G401 (cell line): ENCODE measurements around the gene GPR137C. TPM values are rescaled to one million over a fixed set of nuclear protein-coding genes. Genes with fewer than 3 reads are reported as not detected.

Experiments
- DNase-seq: peaks from one replicate; pipeline ENCODE4 v3.0.0-alpha.2; 2015; ENCODE audit warnings: low spot score
- in situ Hi-C: cut with HindIII; loops from 2 replicates; pipeline ENCODE4 v1.10.0; 2016; ENCODE audit warnings: low sequenced_read_pairs, mixed read lengths
- total RNA-seq: library from RNA; depleted of rRNA; stranded (reverse); fragments of >200 nt; shearing (Covaris generic); gene quantifications from 2 replicates; pipeline ENCODE4 v1.2.3, GENCODE V29; 2014; rRNA removed

GPR137C gene
- total RNA-seq, 1 experiment from 2014 or later: 7.8 TPM

GRCh38 chr14:52650774-52651173 lies 98.1 kb downstream of the GPR137C start:
- in situ Hi-C loops: no loop called here
- DNase-seq: no peak

- no peak for DNase-seq
Measured at GRCh38 chr14:52656905-52657304, 104.3 kb downstream of the GPR137C start.

DNA sequence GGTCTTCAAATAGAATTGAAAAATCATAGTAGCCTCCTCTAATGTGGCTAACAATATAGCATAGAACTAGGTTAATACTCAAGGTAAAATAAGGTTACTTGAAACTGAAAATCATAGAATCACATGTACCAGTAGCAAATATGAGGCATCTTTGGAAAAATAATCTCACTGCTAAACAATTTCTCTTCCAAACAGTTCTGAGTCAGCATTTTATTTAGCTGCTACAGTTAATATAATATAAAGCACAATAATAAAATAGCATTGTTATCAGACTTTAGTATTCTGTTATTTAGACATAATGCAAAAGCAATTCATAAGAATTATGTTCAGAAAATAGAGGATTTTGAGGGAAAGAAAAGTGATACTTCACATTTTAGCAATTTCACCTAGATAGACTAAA lies 107.7 kb downstream of the GPR137C start:
- DNase-seq: no peak

More at GRCh38 chr14:52656905-52657304, 104.3 kb downstream of the GPR137C start:
- in situ Hi-C loops: no loop called here

GRCh38 chr14:52660832-52661231 lies 108.2 kb downstream of the GPR137C start:
- no peak for DNase-seq
- in situ Hi-C loops: no loop called here

More for the DNA sequence above, 107.7 kb downstream of the GPR137C start:
- in situ Hi-C loops: no loop called here

DNA sequence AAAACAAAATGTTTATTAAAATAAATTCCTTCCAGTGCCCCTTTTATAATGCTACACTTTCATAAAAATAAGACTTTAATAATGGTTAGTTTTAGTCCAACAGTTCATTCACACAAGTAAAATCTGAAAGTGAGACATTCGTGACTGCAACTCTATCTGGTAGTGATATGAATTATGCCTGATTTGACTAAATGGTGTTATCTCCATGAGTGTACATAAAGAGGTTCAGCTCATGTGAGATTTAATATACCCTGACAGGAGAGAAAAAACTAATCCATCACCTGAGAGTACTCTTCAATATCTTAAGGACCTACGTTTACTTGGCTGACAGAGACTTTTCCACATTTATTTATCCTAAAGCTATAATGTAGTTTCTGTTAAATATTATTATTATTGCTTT lies 108.7 kb downstream of the GPR137C start:
- no peak for DNase-seq
- in situ Hi-C loops: no loop called here

- in situ Hi-C loops: no loop called here
- no peak for DNase-seq
Measured at GRCh38 chr14:52663850-52664249, 111.2 kb downstream of the GPR137C start.

- DNase-seq: no peak
- in situ Hi-C loops: no loop called here
Measured at GRCh38 chr14:52678591-52678990, 126.0 kb downstream of the GPR137C start.

DNA sequence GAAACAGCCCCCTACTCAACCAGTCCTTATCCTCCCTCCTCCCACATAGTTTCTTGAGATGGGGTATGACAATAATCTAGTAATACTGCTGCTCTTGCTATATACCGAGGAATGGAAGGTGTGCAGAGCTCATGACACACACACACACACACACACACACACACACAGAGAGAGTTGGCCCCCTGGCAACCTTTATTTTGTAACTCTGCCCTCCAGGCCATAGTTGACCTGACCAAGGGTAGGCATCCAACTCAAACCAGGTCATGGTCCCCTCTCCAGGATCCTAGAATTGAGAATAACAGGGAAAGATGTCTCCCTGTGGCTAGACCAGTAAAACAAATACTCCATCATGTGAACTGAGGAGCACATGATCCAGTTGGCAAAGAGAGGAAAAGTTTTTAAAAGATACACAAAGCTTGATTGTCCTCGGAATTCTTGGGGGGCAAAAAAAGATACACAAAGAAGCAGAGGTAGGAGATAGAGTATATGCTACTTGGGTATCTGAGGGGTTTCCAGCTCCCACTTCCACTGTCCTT lies 131.4 kb downstream of the GPR137C start:
- in situ Hi-C loops: no loop called here

GRCh38 chr14:52686176-52686575 lies 133.5 kb downstream of the GPR137C start:
- in situ Hi-C loops: no loop called here
- DNase-seq: no peak

More for the DNA sequence above, 131.4 kb downstream of the GPR137C start:
- DNase-seq: no peak

Other genes starting within 250 kb of the GPR137C start
- 0.10 and 0.43 TPM in 2 replicates for gene PTGER2, start 238.5 kb upstream of the GPR137C start, total RNA-seq
- gene TXNDC16, start 331 bp upstream of the GPR137C start, total RNA-seq: 10.8 and 17.1 TPM in 2 replicates
- 75.4 and 121 TPM in 2 replicates for gene ERO1A, start 142.7 kb downstream of the GPR137C start, total RNA-seq
- 247 and 252 TPM in 2 replicates for gene PSMC6, start 154.4 kb downstream of the GPR137C start, total RNA-seq
- gene STYX, start 177.3 kb downstream of the GPR137C start, total RNA-seq: 28.6 and 33.9 TPM in 2 replicates
- 158 and 201 TPM in 2 replicates for gene GNPNAT1, start 238.8 kb downstream of the GPR137C start, total RNA-seq